GM18858 (cell line): Measurements from ENCODE around the gene AKT3.
"Not testable (repeated sequence)": the region's sequence is repeated elsewhere in the genome, so short reads cannot be mapped to it uniquely, and the experiment has no call there.

Experiments
- ATAC-seq: cut with Tn5 transposase; IDR thresholded peaks from one replicate; pipeline ENCODE4 v1.9.1; 2021; ENCODE audit not compliant: unreplicated experiment

Gene AKT3

DNA sequence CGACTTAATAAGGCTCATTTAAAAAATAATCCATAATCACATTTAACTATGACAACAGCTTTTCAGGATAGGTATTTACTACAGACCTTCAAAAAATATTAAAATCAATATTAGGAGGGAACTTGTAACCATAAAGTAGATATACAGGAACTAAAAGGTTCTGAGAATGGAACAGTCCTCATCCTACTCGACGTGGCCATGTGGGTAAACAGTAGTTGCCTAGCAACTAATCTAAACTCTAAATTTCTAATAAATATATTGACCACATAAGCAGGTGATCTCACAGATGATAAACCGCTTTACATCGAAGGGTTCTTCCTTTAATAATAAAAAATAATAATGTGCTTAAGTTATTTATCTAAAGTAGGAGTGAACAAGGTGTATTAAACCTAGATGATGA is 7.9 kb downstream of the AKT3 start:
- ATAC-seq: no peak

GRCh38 chr1:243841507-243841906 is 8.5 kb downstream of the AKT3 start:
- ATAC-seq: no peak

- peak; percentile 89 for ATAC-seq
These were observed 12.0 kb downstream of the AKT3 start for GRCh38 chr1:243837907-243838535.

GRCh38 chr1:243834130-243834529 is 15.9 kb downstream of the AKT3 start:
- no peak for ATAC-seq

GRCh38 chr1:243831463-243831862 is 18.6 kb downstream of the AKT3 start:
- no peak for ATAC-seq

GRCh38 chr1:243827206-243827605 is 22.8 kb downstream of the AKT3 start:
- ATAC-seq: no peak

DNA sequence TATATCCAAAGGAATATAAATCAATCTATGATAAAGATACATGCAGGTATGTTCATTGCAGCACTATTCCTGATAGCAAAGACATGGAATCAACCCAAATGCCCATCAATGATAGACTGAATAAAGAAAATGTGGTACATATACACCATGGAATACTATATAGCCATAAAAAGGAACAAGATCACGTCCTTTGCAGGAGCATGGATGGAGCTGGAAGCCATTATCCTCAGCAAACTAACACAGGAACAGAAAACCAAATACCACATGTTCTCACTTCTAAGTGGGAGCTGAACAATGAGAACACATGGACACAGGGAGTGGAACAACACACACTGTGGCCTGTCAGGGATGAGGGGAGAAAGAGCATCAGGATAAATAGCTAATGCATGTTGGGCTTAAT is 25.1 kb downstream of the AKT3 start:
- not testable (repeated sequence) for ATAC-seq

DNA sequence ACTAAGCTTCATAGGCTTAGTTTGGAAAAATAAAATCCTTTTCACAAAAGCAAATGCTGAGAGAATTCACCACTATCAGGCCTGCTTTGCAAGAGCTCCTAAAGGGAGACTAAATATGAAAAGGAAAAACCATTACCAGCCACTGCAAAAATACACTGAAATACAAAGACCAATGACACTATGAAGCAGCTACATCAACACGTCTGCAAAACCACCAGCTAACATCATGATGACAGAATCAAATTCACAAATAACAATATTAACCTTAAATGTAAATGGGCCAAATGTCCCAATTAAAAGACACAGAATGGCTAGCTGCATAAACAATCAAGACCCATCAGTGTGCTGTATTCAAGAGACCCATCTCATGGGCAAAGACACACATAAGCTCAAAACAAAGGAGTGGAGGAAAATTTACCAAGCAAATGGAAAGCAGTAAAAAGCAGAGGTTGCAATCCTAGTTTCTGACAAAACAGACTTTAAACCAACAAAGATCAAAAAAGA is 28.8 kb downstream of the AKT3 start:
- no peak for ATAC-seq

DNA sequence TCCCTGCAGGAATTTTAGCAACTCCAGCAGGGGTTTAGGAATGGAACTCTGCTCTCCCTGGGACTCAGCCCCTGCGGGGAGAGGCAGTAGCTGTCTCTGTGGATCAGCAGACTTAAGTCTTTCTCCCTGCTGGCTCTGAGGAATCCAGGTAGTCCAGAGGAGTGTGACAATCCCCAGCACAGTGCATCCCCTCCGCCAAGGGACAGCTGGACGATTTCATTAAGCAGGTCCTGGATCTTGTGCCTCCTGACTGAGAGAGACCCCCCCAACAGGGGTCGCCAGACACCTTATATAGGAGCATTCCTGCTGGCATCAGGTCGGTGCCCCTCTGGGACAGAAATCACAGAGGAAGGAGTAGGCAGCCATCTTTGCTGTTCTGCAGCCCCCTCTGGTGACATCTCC is 30.6 kb downstream of the AKT3 start:
- no peak for ATAC-seq

DNA sequence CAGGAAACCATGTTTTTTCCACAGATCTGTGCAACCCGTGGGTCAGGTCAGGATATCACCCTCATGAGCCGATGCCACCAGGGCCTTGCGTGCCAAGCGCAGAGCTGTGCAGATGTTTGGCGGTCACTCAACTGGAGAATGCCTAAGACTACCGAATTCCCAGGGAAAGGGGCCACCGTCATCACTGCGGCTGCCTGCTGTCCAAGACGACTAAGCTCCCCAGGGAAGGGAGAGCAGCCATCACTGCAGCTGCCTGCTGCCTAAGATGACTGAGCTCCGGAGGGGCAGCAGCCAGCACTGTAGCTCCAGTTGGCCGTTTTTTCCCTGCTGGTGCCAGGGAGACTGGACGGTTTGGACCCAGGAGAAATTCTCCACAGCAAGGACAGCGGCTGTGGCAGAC is 31.1 kb downstream of the AKT3 start:
- ATAC-seq: no peak

GRCh38 chr1:243814718-243815117 is 35.3 kb downstream of the AKT3 start:
- ATAC-seq: no peak

- not testable (repeated sequence) for ATAC-seq
These were observed 42.7 kb downstream of the AKT3 start for GRCh38 chr1:243807346-243807745.

GRCh38 chr1:243806310-243806709 is 43.7 kb downstream of the AKT3 start:
- no peak for ATAC-seq

- ATAC-seq: no peak
These were observed 47.3 kb downstream of the AKT3 start for GRCh38 chr1:243802736-243803135.

DNA sequence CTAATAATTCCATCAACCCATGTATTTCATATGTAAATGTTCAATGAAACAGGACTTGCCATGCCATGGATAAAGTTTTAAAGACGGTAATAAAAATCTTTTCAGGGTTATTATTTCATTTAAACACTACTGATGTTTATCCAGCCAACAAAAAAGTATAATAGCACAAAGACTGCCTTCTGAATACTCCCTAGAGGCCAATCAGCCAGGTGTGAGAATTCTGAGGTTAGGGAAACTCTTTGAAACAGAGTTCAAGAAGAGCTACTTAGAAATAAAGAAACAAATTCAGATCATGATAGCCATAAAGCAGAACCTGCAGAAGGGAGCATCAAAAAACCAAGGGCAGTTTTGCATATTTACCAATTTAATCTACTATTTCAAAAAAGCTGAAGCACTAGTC is 48.7 kb downstream of the AKT3 start:
- ATAC-seq: no peak

DNA sequence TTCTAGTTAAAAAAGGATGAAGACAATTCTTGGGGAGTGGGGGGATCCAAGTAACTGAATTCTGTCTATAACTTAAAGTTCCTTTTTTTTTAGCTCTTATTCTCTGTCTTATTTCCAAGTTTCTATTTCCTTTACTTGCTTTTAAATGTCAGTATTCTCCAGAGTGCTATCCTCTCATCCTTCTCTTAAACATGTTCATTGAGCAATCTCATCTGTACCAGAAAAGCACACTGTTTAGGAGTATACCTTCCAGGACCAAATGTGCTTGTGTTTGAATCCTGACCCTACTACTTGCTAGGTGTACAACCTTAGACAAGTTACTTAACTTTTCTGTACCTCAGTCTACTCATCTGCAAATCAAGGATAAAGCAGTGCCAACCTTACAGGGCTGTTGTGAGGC is 50.1 kb downstream of the AKT3 start:
- ATAC-seq: no peak

DNA sequence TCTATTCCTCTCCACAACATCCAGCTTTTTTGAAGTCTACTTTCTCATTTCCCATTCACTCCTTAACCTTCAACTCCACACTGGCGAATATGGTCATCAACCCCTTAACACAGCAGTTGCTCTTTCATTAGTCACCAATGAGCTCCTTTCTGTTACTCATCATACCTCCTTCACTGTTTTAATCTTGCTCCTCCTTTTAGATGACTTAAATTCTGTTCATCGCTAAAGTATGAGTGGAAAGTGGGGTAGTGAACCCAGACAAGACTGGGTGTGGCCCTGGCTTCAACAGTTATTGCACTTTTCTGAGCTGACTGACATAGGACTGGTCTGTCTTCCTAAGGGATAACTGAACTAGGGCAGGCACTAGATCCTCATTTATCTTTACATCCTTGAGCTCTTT is 51.3 kb downstream of the AKT3 start:
- ATAC-seq: no peak

DNA sequence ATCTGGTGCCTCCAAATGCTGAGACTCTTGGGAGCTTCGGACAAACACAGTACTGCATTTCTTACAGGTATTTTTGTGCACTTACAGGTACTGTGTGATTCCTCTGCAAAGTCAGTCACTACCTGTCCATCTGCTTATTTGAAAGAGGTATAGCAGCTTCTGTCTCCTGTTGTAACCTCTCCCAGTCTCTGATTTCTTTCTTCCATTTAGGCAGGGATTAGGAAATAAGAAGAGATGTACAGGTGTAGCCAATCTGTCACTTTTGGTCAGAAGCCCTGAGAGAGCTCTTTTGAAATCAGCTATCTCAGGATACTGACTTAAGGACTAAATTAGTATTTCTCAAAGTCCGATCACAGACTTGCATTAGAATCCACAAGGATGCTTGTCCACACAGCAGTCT is 54.0 kb downstream of the AKT3 start:
- no peak for ATAC-seq

DNA sequence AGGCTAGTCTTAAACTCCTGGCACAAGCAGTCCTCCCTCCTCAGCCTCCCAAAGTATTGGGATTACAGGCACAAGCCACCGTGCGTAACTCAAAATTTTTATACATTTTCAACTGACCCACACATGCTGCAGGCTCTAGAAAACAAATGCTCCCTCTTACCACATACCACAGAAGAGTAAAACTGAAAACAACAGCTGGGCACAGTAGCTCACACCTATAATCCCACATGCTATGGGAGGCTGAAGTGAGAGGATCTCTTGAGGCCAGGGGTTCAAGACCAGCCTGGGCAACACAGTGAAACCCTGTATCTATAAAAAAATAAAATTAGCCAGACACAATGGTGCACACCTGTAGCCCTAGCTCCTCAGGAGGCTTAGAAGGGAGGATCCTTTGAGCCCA is 56.7 kb downstream of the AKT3 start:
- ATAC-seq: no peak

GRCh38 chr1:243792891-243793290 is 57.2 kb downstream of the AKT3 start:
- no peak for ATAC-seq

- ATAC-seq: no peak
These were observed 57.6 kb downstream of the AKT3 start for GRCh38 chr1:243792401-243792800.

- ATAC-seq: no peak
These were observed 58.3 kb downstream of the AKT3 start for GRCh38 chr1:243791586-243792267.

- no peak for ATAC-seq
These were observed 59.6 kb downstream of the AKT3 start for GRCh38 chr1:243790404-243790803.
